NCI-H524 (cell line): ENCODE measurements around the gene IQCF6.
"Not testable (repeated sequence)": the region's sequence is repeated elsewhere in the genome, so short reads cannot be mapped to it uniquely, and the experiment has no call there.

Source experiments
- DNase-seq, 2 experiments: peaks; one replicate each; lab custom pipeline; 2025; lab: John Stamatoyannopoulos, UW

The IQCF6 gene

DNA sequence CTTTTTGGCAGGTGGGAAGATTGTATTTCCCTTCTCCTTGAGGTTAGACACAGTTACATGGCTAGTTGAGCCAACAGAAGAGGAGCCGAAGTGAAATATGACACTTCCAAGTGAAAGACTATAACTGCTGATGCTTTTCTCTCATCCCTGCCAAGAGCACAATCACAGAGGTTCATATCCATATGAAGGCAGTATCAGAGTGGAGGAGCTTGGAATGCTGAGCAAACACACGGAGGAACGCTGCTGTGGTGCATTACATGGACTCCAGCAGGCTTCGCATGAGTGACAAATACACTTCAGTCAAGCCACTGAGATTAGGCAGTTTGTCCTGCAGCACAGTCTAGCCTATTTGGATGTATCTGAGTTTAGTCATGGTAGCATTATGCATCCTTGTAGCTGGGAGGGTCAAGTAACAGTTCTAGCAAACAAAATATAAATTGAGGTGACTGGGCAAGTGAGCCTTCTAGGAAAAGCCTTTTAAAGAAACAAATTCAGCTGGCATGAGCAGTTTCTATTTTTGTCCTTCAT, 5.4 kb downstream of the IQCF6 start:
- peak; percentile 1 to 65 for DNase-seq

DNA sequence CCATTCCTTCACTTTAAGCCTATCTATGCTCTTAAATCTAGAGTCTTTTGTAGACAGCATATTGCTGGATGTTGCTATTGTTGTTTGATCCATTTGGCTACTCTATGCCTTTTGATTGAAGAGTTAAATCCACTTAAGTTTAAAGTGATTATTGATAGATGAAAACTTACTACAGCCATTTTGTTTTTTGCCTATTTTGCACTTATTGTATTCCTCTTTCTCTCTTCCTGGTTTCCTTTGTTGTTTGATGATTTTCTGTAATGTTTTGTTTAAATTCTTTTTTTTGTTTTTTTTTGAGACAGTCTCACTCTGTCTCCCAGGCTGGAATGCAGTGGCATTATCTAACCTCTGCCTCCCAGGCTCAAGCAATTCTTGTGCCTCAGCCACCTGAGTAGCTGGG, 19.8 kb downstream of the IQCF6 start:
- no peak for DNase-seq

DNA sequence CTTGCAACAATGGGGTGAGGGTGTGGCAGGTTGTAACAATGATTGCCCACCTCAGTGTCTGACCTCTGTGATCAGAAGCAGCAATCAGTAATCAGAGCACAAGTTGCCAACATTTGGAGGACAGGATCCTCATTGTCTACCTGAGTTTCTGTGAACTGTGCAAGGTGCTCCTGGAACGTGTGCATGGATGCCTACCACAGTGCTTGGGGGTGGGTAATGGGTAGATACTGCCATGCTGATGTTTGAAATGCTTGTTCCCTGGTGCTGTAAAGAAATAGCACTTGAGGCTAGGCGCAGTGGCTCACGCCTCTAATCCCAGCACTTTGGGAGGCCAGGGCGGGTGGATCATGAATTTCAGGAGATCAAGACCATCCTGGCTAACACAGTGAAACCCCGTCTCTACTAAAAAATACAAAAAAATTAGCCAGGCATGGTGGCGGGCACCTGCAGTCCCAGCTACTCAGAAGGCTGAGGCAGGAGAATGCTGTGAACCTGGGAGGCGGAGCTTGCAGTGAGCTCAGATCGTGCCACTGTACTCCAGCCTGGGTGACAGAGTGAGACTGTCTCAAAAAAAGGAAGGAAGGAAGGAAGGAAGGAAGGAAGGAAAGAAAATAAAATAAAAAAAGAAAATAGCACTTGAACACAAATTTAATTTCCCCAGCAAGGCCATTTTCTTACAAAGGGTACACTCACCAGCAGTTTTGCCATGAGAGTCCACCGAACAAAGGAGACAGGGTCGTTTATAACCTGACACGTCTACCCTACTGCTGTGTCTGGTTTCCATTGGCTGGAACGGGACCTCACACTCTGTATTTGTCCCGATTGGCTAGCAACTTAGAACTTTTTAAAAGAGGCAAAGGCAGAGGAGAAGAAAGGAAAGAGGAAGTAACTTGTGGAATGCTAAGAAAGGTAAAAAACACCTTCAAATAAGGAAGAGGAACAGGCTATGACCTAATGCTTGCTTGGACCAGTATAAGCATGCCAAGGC, 25.0 kb downstream of the IQCF6 start:
- DNase-seq = not testable (repeated sequence)

DNA sequence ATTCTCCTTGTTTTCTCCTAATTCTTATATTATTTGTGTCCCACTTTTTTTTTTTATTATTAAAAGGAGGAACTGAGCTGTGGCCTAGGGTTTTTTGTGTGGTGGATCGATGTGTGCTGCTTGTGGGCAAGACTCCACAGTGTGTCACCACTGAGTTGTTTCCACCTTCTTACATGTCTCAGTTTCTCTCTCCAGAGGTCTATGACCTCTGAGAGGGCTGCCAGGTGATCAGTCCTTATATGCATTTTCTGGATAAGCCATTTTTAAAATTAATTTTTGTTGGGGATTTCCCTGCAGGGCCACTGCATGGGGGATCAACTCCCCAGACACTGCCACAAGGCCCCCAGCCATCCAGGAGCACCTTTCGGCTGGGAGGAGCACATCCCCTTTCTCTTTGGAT, 27.8 kb downstream of the IQCF6 start:
- no peak for DNase-seq

DNA sequence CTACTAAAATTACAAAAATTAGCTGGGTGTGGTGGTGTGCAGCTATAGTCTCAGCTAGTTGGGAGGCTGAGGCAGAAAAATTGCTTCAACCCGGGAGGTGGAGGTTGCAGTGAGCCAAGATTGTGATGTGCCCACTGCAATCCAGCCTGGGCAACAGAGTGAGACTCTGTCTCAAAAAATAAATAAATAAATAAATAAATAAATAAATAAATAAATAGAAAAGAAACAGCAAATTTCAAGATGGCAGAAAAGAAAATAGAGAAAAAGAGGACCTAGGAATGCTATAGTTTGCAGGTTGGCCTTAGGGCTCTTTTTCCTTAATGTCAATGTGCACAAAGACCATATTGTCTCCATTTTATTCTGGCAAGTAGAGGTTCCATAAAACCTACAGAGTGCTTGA, 28.2 kb downstream of the IQCF6 start:
- DNase-seq = no peak

DNA sequence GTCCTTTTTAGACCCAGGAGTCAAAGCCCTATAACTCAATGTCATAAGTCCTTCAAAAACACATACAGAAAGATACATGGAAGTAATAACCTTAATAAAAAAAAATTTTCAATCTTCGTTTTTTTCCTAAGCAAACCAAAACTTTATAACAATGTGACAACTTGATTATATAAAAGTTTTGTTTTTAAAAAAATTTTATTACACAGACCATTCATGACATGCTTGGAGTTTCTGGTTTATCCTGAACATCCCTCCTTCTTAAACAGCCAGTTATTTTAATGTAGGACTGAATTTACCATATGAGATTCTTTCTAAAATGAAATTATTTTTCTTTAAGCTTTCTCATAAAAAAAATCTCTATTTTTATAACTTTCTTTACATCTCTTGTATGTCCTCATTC, 30.7 kb downstream of the IQCF6 start:
- no peak for DNase-seq

DNA sequence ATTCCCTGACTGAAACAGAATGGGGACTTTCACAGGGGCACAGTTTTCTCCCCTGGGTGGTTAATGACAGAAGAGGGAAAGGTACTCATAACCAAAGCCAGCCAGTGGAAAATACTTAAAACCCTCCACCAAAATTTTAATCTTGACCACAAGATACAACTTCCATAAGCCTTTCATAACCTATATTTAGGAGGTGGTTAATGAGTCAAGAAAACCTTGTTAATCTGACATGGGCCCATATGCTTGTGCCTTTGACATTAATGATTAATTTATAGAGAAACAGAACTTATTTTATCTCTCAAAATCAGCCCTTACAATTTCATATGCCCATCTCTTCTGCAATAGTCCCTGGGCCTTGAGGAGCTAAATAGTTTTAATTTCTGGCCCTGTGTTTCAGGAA, 31.2 kb downstream of the IQCF6 start:
- no peak for DNase-seq

DNA sequence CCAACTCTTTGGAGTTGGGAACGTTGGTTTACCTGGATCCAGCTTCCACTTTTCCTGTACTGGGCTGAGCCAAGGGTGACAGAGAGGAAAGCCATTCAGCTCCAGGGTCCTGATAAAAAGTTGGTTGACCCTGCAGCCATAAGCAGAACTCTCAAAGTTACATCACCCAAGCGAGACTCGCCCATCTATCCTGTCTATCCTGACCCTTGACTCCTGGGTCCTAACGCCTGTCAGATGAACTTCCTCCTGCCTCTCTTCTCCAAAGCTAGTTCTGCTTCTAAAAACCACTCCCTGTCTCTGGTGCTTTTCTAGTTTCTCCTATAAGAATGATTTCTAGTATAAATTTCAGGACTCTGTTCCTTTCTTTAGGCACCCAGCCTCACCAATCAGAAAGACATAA, 36.1 kb downstream of the IQCF6 start:
- not testable (repeated sequence) for DNase-seq

DNA sequence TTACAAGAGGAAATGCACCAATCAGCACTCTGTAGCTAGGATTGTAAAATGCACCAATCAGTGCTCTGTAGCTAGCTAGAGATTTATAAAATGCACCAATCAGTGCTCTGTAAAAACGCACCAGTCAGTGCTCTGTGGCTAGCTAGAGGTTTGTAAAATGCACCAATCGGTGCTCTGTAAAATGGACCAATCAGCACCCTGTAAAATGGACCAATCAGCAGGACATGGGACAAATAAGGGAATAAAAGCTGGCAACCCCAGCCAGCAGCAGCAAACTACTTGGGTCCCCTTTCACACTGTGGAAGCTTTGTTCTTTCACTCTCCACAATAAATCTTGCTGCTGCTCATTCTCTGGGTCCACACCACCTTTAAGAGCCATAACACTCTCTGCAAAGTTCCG, 36.7 kb downstream of the IQCF6 start:
- not testable (repeated sequence) for DNase-seq

DNA sequence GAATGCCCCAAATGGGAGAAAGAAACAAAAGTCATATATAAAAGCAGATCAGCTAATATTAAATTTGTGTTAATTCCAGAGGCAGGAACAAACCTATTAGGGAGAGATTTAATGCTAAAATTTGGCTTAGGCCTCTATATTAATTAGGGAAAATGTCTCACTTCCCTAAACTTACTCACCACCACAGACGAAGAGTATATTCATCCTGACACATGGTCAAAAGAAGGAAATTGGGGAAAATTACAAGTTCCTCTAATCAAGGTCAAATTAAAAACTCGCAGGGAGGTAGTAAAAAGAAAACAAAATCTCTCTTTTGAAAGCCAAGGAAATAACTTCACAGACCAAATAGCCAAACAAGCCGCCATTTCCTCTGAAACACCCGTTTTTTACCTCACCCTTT, 39.9 kb downstream of the IQCF6 start:
- DNase-seq = no peak

DNA sequence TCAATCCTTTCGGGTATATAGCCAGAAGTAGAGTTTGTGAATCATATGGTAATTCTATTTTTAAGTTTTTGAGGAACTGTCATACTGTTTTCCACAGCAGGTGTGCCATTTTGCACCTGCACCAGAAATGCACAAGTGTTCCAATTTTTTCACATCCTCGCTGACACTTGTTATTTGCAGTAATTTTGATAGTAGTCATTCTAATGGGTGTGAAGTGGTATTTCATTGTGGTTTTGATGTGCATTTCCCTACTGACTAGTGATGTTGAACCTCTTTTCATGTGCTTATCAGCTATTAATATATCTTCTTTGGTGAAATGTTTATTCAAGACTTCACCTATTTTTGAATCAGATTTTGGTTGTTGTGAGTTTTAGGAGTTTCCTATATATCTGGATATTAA, 43.1 kb downstream of the IQCF6 start:
- DNase-seq = no peak

DNA sequence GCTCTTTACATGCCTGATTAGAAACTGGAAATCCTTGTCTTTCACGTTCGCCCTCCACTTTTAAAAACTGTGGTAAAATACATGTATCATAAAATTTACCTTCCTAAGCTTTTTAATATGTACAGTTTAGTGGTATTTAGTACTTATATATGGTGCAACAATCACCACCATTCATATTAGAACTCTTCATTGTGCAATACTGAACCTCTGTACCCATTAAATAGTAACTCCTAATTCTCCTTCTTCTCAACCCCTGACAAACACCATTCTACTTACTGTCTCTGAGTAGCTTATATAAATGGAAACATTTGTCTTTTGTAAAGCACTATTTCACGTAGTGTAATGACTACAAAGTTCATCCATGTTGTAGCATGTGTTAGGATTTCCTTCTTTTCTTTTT, 44.0 kb downstream of the IQCF6 start:
- no peak for DNase-seq

DNA sequence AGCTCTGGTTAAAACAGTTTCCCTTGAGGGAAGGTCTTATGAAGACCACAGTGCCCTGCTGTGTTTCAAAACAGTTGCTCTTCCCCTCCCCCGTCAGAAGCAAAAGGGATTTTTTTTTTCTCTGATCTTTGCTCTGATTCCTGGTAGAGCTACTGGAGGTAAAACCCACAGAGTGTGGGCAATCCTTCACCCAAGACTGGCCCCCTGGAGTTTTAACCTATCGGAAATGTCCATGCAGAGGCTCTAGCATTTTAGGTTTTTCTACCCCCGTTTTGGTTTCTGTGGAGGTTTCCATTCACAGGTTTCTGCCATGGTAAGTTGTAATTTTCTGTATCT, 44.5 kb downstream of the IQCF6 start:
- DNase-seq = no peak

DNA sequence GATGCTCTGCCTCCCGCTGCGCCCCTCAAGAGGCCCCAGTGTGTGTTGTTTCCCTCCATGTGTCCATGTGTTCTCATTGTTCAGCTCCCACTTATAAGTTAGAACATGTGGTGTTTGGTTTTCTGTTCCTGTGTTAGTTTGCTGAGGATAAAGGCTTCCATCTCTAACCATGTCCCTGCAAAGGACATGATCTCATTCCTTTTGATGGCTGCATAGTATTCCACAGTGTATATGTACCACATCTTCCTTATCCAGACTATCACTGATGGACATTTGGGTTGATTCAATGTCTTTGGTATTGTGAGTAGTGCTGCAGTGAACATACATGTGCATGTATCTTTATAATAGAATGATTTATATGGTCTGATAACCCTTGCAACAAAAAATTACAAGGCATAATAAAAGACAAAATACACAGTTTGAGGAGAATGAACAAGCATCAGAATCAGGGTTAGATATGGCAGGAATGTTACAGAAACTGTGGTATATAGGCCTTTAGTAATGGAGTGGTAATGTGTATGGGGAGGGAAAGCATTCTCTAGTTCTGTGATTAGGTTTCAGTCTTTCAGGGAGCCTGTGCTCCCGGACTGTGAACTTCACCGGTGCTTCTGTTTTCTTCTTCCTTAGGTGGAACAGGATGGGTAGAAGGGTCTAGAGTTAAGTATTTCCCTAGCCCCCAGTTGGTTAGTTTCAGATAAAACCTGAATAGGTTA, 45.0 kb downstream of the IQCF6 start:
- DNase-seq = no peak

DNA sequence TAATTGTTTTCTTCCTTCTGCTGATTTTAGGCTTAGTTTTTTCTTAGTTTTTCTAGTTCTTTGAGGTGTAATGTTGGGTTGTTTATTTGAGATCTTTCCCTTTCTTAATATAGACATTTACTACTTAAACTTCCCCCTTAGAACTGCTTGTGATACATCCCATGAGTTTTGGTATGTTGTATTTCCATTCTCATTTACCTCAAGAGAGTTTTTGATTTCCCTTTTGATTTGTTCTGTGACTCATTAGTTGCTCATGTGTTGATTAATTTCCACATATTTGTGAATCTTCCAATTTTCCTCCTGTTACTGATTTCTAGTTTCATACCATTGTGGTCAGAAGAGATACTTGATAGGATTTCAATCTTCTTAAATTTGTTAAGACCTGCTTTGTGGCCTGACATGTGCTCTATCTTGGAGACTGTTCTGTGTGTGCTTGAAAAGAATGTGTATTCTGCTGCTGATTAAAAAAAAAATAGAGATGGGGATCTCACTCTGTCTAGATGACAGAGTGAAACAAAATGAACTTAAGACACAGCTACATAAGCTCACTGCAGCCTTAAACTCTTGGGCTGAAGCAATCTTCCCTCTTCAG, 49.9 kb downstream of the IQCF6 start:
- DNase-seq = no peak
